Sciatic nerve (tissue), 2 donors: Measurements from ENCODE around the gene MBLAC2. TPM values are rescaled to one million over a fixed set of nuclear protein-coding genes. Genes with fewer than 3 reads are reported as not detected.

Experiments used
- ATAC-seq: fragments of 200-7000 bp; cut with Tn5 transposase; one replicate; pipeline ENCODE4 v1.9.1; 2020; ENCODE audit warnings: mild to moderate bottlenecking, moderate library complexity
- DNase-seq: peaks from one replicate; pipeline ENCODE4 v3.0.0-alpha.2; 2020; ENCODE audit warnings: low spot score
- intact Hi-C: fragments of 100-400 bp; cut with DNase I; formaldehyde crosslinking; loops from one replicate; pipeline ENCODE4 v1.14.2; 2022
- total RNA-seq: library from RNA; stranded (reverse); fragmentation: NEBNext Ultra II Directional; extraction: Animal tissue kit (Norgen Biotek cat#: 25700); gene quantifications from one replicate; pipeline ENCODE4 v1.2.1, GENCODE V29; 2021
- donor health status: DM: no; HTN: no; CAD: no.
- donor health status: DM: no; HTN: no; CAD: no.

Gene MBLAC2
- total RNA-seq, 1 donor from 2014 or later: 8.0 TPM

GRCh38 chr5:90473396-90474234 lies 956 bp downstream of the MBLAC2 start:
- peak; percentile 61 for ATAC-seq
- intact Hi-C loops: no loop called here
- DNase-seq: peak; percentile 76

DNA sequence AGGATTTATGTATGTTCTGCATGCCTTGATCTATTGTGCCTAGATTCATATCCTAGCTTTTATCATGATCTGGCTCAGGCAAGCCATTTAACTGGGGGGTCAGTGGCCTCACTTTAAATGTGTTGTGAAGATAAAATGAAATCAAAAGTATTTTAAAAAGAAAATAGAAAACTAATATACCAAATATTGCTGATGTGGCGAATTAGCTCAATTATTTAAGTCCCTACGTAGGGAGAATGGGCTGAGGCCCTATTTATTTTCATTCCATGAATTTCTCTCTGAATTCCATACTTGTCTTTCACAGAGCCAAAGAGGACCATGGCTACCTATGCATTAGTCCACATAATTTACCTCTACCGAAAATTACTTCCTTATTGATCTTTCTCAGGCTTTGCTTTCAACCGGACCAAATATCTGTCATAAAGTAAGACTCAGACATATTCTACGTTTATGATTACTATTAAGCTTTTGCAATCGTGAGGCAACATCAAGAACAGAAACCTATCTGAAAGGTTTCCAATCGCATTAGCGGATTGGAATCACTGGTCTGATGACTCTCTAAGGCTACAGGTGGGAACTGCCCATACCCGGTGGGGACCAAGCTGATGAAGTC lies 1.7 kb downstream of the MBLAC2 start:
- DNase-seq: no peak

GRCh38 chr5:90461288-90461687 lies 13.3 kb downstream of the MBLAC2 start:
- no peak for ATAC-seq
- no peak for DNase-seq
- intact Hi-C loops: no loop called here

More for the DNA sequence above, 1.7 kb downstream of the MBLAC2 start:
- intact Hi-C loops: no loop called here
- ATAC-seq: no peak

DNA sequence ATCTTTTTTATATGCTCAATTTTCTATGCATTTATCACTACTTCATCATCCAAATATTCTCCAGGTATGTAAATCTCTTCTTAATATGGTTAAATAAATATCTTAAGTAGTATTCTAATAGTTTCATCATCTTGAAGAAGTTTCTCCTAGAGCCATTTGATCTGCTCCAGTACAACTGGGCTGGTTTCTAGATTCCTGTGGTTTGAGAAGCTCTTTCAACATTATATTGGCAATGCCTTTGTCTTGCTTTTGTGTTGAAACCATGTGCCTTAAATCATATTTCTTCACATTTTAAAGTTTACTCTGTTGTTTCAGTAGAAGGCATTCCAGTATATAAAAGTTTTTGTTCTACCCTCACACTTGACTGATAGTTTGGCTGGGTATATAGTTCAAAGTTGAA lies 27.6 kb downstream of the MBLAC2 start:
- ATAC-seq (no peak), DNase-seq (no peak)
- intact Hi-C loops: loop anchor here (10.0 kb wide), 1 partner anchor 88 kb away; no protein-coding TSS in a partner anchor

- intact Hi-C loops: loop anchor here (10.0 kb wide), 1 partner anchor 94 kb away; no protein-coding TSS in a partner anchor
- no peak for ATAC-seq
These were observed 33.9 kb downstream of the MBLAC2 start for GRCh38 chr5:90440644-90441043.

DNA sequence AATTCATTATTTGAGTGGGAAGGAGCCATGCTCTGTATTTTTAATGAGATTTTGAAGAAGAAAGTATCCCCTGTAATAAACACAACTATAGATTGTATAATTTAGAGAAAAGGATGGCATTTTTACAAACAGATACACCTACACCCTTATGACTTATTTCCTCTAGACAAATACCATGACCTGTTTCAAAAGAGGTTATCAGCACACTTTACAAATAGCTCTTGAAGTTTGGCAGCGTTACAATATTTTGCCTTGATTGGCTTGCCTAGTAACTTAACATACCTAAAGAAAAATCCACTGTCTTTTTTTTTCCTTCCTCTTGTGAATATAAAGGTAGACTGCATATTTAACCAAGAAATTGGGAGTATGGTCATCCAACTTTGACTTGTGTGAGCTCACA lies 36.5 kb downstream of the MBLAC2 start:
- ATAC-seq: no peak
- intact Hi-C loops: loop anchor here (10.0 kb wide), 1 partner anchor 337 kb away; no protein-coding TSS in a partner anchor
- DNase-seq: no peak

More at GRCh38 chr5:90440644-90441043, 33.9 kb downstream of the MBLAC2 start:
- DNase-seq: no peak

GRCh38 chr5:90437663-90438062 lies 36.9 kb downstream of the MBLAC2 start:
- no peak for DNase-seq
- intact Hi-C loops: loop anchor here (10.0 kb wide), 1 partner anchor 337 kb away; no protein-coding TSS in a partner anchor
- ATAC-seq: no peak

DNA sequence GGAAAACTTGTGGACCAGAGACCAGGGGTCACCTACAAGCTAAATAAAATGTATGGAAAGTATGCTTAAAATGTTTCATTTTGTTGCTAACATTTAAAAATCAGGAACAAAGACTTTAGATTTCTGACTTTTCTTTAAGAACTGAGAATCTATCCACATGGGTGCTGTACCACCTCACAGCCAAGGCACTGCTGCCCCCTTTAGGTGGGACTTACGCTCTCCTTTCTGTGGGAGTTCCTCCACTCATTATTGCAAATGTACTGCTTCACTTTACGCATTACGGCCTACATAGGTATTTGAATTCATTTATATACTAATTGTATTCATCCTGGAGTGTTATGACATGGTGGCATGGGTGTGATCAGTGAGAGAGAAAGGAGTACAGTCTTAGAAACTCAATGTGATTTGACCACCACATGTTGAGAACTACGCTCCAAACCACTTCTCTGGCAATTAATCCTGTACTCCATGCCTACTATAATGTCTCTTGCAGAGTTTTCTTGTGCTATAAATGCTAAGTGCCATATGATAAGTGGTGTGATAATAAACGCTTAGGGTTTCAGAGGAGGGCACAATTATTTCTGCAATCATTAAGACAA lies 40.4 kb downstream of the MBLAC2 start:
- DNase-seq (no peak), ATAC-seq (no peak)
- intact Hi-C loops: loop anchor here (10.0 kb wide), 1 partner anchor 341 kb away; no protein-coding TSS in a partner anchor

DNA sequence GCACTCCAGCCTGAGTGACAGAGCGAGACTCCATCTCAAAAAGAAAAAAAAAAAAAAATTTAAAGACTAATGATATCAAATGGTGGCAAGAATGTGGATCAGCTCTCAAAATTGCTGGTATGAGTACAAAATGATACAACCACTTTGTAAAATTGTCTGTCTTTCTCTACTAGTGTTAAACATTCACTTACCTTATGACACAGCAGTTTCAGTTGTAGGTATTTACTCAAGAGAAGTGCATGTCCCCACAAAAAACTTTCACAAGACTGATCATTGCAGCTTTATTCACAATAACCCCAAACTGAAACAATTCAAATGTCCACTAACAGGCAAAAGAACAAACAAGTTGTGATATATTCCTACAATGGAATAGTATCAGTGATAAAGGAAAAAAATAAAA lies 50.3 kb downstream of the MBLAC2 start:
- ATAC-seq (no peak), DNase-seq (no peak)
- intact Hi-C loops: no loop called here

GRCh38 chr5:90421136-90421535 lies 53.4 kb downstream of the MBLAC2 start:
- no peak for DNase-seq
- intact Hi-C loops: no loop called here
- ATAC-seq: peak; percentile 30

GRCh38 chr5:90418214-90418613 lies 56.4 kb downstream of the MBLAC2 start:
- ATAC-seq (no peak), DNase-seq (no peak)
- intact Hi-C loops: no loop called here

GRCh38 chr5:90410178-90410762 lies 64.3 kb downstream of the MBLAC2 start:
- DNase-seq (no peak), ATAC-seq (no peak)
- intact Hi-C loops: no loop called here

DNA sequence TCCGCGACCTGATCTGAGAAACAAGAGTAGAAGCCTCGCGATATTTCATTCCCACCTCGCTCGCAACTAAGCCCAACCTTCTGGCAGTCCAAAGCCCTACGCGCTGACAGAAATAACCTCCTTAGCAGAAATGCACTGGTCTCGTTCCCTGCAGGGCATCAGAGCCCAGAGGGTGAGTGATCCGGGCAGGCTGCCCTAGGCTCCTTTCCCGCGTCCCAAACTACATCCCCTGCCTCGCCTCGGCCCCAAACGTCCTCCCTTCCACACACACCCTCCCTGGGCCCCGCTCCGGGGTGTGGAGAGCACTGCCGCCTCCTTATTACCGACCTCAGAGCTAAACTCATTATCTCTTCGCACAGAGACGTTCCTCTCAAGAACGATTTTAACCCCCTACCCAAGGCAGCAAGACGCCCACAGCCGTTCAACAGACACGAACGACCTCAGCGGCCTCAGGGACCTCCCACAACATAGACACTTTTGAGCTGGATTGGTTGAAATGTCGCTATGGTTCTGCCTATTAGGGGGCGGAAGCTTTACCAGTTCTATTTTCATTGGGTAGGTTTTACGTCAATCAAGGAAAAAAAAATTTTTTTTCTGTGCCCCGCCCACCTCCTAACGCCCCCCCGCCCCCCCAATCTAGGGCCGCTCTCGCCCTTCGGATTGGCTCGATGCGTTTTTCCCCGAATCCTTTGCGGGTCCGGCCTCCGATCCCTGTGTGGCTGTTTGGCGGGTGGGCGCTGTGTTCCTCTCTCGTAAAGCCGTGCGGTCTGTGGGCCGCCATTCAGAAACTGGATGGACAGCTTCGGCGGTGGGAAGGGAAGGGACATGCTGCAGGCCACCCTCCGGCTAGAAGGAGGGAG lies 65.0 kb downstream of the MBLAC2 start, which contains the start of gene CETN3:
TSS of gene CETN3 (minus strand) at position 439 of the 860 bp plus-strand sequence. CDS start at position 344, 95 bp downstream.
- ATAC-seq: peak; percentile 99
- peak; percentile 95 for DNase-seq
- intact Hi-C loops: no loop called here

- DNase-seq: no peak
- intact Hi-C loops: no loop called here
- no peak for ATAC-seq
These were observed 65.8 kb downstream of the MBLAC2 start for GRCh38 chr5:90408571-90409317.
